ENCODE data around the gene ETNK1. TPM values are rescaled to one million over a fixed set of nuclear protein-coding genes. Genes with fewer than 3 reads are reported as not detected.
"Not testable (repeated sequence)": the region's sequence is repeated elsewhere in the genome, so short reads cannot be mapped to it uniquely, and the experiment has no call there.

Gene ETNK1
- polyA plus RNA-seq, 5 donors, result 39.6 to 76.8 (median 67.8) TPM

- peak in 1 of 2 donors; percentile 23 for DNase-seq
Measured at GRCh38 chr12:22684140-22685118, 59.5 kb downstream of the ETNK1 start.

- DNase-seq, result no peak
Measured at GRCh38 chr12:22686193-22686592, 61.2 kb downstream of the ETNK1 start.

GRCh38 chr12:22687361-22688076, 62.5 kb downstream of the ETNK1 start:
- DNase-seq, result no peak

GRCh38 chr12:22689876-22690275, 64.9 kb downstream of the ETNK1 start:
- no peak for DNase-seq

GRCh38 chr12:22691319-22691718, 66.3 kb downstream of the ETNK1 start:
- peak in 1 of 2 donors; percentile 8 for DNase-seq

GRCh38 chr12:22692467-22692866, 67.5 kb downstream of the ETNK1 start:
- DNase-seq, result not testable (repeated sequence)

GRCh38 chr12:22692964-22693555, 68.1 kb downstream of the ETNK1 start:
- DNase-seq, result no peak

- no peak for DNase-seq
Measured at GRCh38 chr12:22698576-22698975, 73.6 kb downstream of the ETNK1 start.

- not testable (repeated sequence) for DNase-seq
Measured at GRCh38 chr12:22699705-22700104, 74.7 kb downstream of the ETNK1 start.

- DNase-seq, result no peak
Measured at GRCh38 chr12:22700106-22700505, 75.1 kb downstream of the ETNK1 start.

- not testable (repeated sequence) for DNase-seq
Measured at GRCh38 chr12:22701216-22701809, 76.3 kb downstream of the ETNK1 start.

GRCh38 chr12:22702690-22703089, 77.7 kb downstream of the ETNK1 start:
- no peak for DNase-seq

GRCh38 chr12:22709292-22709691, 84.3 kb downstream of the ETNK1 start:
- DNase-seq, result no peak

GRCh38 chr12:22712083-22712482, 87.1 kb downstream of the ETNK1 start:
- DNase-seq, result no peak

GRCh38 chr12:22715254-22715653, 90.3 kb downstream of the ETNK1 start:
- no peak for DNase-seq

GRCh38 chr12:22719745-22720144, 94.8 kb downstream of the ETNK1 start:
- DNase-seq, result no peak

GRCh38 chr12:22722081-22722480, 97.1 kb downstream of the ETNK1 start:
- DNase-seq, result no peak

GRCh38 chr12:22722779-22723178, 97.8 kb downstream of the ETNK1 start:
- DNase-seq, result no peak

- DNase-seq, result no peak
Measured at GRCh38 chr12:22728987-22729386, 104.0 kb downstream of the ETNK1 start.

GRCh38 chr12:22729431-22729956, 104.5 kb downstream of the ETNK1 start:
- DNase-seq, result no peak

- peak in 1 of 2 donors; percentile 20 for DNase-seq
Measured at GRCh38 chr12:22729957-22730443, 105.0 kb downstream of the ETNK1 start.
